Type B pancreatic cell (in vitro differentiated cells): ENCODE results near the gene LMNTD1. TPM values are rescaled to one million over a fixed set of nuclear protein-coding genes. Genes with fewer than 3 reads are reported as not detected.
"Not testable (repeated sequence)": the region's sequence is repeated elsewhere in the genome, so short reads cannot be mapped to it uniquely, and the experiment has no call there.

ENCODE experiments used
- DNase-seq: peaks from one replicate; pipeline ENCODE4 v3.0.0; 2021; ENCODE audit warnings: mixed read lengths; ENCODE audit not compliant: unreplicated experiment; ENCODE audit errors: extremely low spot score
- H3K27ac Mint-ChIP-seq: 2 replicates; pipeline ENCODE4 v1.8.0; 2021; ENCODE audit warnings: mild to moderate bottlenecking, mixed read lengths
- H3K27me3 Mint-ChIP-seq: 2 replicates; pipeline ENCODE4 v1.8.0; 2021; ENCODE audit warnings: mixed read lengths
- H3K36me3 Mint-ChIP-seq: 2 replicates; pipeline ENCODE4 v1.8.0; 2021; ENCODE audit warnings: mixed read lengths
- H3K4me1 Mint-ChIP-seq: one replicate; pipeline ENCODE4 v1.8.0; 2021; ENCODE audit warnings: mixed read lengths; ENCODE audit not compliant: unreplicated experiment
- H3K4me3 Mint-ChIP-seq: 2 replicates; pipeline ENCODE4 v1.8.0; 2021; ENCODE audit warnings: mild to moderate bottlenecking, mixed read lengths
- H3K9me3 Mint-ChIP-seq: 2 replicates; pipeline ENCODE4 v1.8.0; 2021; ENCODE audit warnings: mixed read lengths
- total RNA-seq: library from RNA; stranded (reverse); gene quantifications from 2 replicates; pipeline ENCODE4 v1.2.1, GENCODE V29; 2021; ENCODE audit warnings: low replicate concordance
- TF ChIP-seq, protein P1 (sequence below): fragments of 200-600 bp; sonication (generic); conservative IDR thresholded peaks from 2 replicates; pipeline ENCODE4 v1.5.0; 2021; ENCODE audit warnings: antibody characterized with exemption, mild to moderate bottlenecking

The LMNTD1 gene
- total RNA-seq, 1 donor from 2014 or later: not detected

DNA sequence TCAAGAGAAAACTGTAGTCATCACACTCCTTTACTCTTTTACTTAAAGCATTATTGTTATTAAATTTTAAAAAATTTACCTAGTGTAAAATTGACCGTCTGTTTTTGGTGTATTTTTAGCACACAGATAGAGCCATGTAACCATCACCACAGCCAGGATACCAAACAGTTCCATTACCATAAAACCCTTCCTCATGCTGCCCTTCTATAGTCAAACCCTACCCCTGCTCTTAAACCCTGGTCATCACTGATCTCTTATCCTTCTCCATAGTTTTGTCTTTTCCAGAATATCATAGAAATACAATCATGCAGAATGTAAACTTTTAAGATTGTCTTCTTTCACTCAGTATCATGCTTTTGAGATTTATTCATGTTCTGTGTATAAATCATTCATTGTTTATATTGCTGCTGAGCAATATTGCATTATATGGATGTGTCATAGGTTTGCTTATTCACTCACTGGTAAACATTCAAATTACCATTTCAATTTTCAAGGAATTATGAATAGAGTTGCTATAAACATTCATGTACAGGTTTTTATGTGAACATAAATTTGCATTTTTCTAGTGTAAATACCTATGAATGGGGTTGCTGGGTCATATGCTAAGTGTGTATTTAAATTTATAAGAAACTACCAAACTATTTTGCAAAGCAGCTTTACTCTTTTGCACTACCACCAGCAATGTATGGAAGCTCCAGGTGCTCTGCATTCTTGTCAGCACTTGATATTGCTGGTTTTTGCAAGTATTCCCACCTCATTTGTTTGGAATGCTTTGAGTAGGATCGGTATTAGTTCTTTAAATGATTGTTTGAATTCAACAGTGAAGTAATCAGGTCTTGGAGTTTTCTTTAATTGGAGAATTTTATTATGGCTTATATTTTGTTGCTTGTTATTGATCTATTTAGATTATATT lies 125.5 kb downstream of the LMNTD1 start:
- Mint-ChIP-seq H3K27ac (no peak overlapping the region), H3K36me3 (peaks cover 4% of the 10 kb centered on the region), H3K27me3 (no peaks in the 10 kb centered on the region), H3K4me3 (no peak overlapping the region), H3K4me1 (no peaks in the 10 kb centered on the region), H3K9me3 (no peaks in the 10 kb centered on the region)
- DNase-seq: no peak
- TF ChIP-seq, protein P1, sequence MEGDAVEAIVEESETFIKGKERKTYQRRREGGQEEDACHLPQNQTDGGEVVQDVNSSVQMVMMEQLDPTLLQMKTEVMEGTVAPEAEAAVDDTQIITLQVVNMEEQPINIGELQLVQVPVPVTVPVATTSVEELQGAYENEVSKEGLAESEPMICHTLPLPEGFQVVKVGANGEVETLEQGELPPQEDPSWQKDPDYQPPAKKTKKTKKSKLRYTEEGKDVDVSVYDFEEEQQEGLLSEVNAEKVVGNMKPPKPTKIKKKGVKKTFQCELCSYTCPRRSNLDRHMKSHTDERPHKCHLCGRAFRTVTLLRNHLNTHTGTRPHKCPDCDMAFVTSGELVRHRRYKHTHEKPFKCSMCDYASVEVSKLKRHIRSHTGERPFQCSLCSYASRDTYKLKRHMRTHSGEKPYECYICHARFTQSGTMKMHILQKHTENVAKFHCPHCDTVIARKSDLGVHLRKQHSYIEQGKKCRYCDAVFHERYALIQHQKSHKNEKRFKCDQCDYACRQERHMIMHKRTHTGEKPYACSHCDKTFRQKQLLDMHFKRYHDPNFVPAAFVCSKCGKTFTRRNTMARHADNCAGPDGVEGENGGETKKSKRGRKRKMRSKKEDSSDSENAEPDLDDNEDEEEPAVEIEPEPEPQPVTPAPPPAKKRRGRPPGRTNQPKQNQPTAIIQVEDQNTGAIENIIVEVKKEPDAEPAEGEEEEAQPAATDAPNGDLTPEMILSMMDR: no peak

DNA sequence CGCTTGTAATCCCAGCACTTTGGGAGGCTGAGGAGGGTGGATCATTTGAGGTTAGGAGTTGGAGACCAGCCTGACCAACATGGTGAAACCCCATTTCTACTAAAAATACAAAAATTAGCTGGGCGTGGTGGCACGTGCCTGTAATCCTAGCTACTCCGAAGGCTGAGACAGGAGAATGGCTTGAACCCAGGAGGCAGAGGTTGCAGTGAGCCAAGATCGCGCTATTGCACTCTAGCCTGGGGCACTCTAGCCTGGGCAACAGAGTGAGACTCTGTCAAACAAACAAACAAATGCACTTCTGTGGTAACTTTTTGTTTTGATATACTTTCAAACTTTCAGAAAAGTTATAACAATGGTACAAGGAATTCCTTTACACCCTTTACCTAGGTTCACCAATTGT lies 126.3 kb downstream of the LMNTD1 start:
- not testable (repeated sequence) for H3K27ac Mint-ChIP-seq, H3K36me3 Mint-ChIP-seq, H3K27me3 Mint-ChIP-seq, DNase-seq, H3K4me3 Mint-ChIP-seq, H3K4me1 Mint-ChIP-seq, H3K9me3 Mint-ChIP-seq
